ENCODE measurements around the gene PLEK2.

- TF ChIP-seq CTCF (optimal IDR thresholded peaks at IDR 0.05 in 1 of 3, IDR thresholded peaks at IDR 0.05 in 1 of 3, conservative IDR thresholded peaks at IDR 0.05 in 1 of 3; ENCODE audit: extremely low read depth in 1 of 3, insufficient read depth in 2 of 3, low read length in 3 of 3) = no peak
- TF ChIP-seq EZH2 (IDR thresholded peaks at IDR 0.05; ENCODE audit: low read length) = no peak
Measured at GRCh38 chr14:67392123-67392522, 19.8 kb downstream of the PLEK2 start.
